Psoas muscle (tissue), 8 donors: Measurements from ENCODE around the gene GPX5. TPM values are rescaled to one million over a fixed set of nuclear protein-coding genes. Genes with fewer than 3 reads are reported as not detected.

Source experiments
- ATAC-seq, 4 donors: fragments of 200-7000 bp; cut with Tn5 transposase; one replicate each; pipeline ENCODE4 v1.9.1; 2020; ENCODE audit warnings: moderate library complexity in 3 of 4, mild to moderate bottlenecking in 2 of 4
- DNase-seq, 2 donors: peaks; one replicate each; pipeline ENCODE4 v3.0.0-alpha.2; 2020
- H3K27ac ChIP-seq: fragments of 200-600 bp; one replicate; pipeline ENCODE4 v1.8.0; 2022
- H3K27me3 ChIP-seq, 3 donors: fragments of 200-600 bp in 1 of 3; one replicate each; pipeline versions ENCODE4 v1.6.1 to v1.8.0; 2013 to 2022; ENCODE audit warnings: low read length in 2 of 3, mild to moderate bottlenecking in 2 of 3, moderate library complexity in 1 of 3; ENCODE audit not compliant: insufficient read depth in 3 of 3
- H3K36me3 ChIP-seq, 2 donors: fragments of 200-600 bp in 1 of 2; one replicate each; pipeline versions ENCODE4 v1.6.1 to v1.8.0; 2013 to 2022; ENCODE audit warnings: low read depth in 1 of 2, mild to moderate bottlenecking in 1 of 2, moderate library complexity in 1 of 2; ENCODE audit not compliant: insufficient read depth in 1 of 2
- H3K4me1 ChIP-seq: fragments of 200-600 bp; one replicate; pipeline ENCODE4 v1.8.0; 2022
- H3K4me3 ChIP-seq: fragments of 200-600 bp; one replicate; pipeline ENCODE4 v1.8.0; 2022; ENCODE audit warnings: mild to moderate bottlenecking
- H3K9me3 ChIP-seq: fragments of 200-600 bp; one replicate; pipeline ENCODE4 v1.8.0; 2022
- WGBS, 3 donors: extraction: QIAGEN DNeasy Blood & Tissue Kit; methylation state at CpG; one replicate each; pipeline versions ENCODE4 v1.1.6 to v1.1.7; 2013; 5-methylcytosine and 5-hydroxymethylcytosine counted together
- intact Hi-C, 2 donors: fragments of 100-400 bp; cut with DNase I; formaldehyde crosslinking; loops; one replicate each; pipeline versions ENCODE4 v1.11.0 to v1.14.2; 2022
- polyA plus RNA-seq, 3 donors: library from polyadenylated mRNA; stranded (reverse); fragments of 200-250 nt; gene quantifications; one replicate each; pipeline ENCODE4 v1.2.3, GENCODE V29; 2013
- total RNA-seq, 4 donors: library from RNA; stranded (reverse); fragmentation: NEBNext Ultra II Directional in 2 of 4; extraction: Animal tissue kit (Norgen Biotek cat#: 25700) in 2 of 4; gene quantifications; one replicate each; pipeline versions ENCODE4 v1.2.1 to v1.2.4, GENCODE V29; 2021 to 2023
- TF ChIP-seq, protein P1 (sequence below): fragments of 200-600 bp; IDR thresholded peaks from one replicate; pipeline ENCODE4 v1.8.0; 2022; ENCODE audit warnings: antibody characterized with exemption
- donor health status: healthy with polysubstance abuse.
- donor health status: DM: no; HTN: no; CAD: no; lungs with moderate emphysema.
- donor health status: Bipolar disorder and iron deficiency.
- donor health status: healthy.
- donor health status: DM: yes; HTN: yes; CAD: no.
- donor health status: DM: no; HTN: no; CAD: no.
- donor health status: DM: no; HTN: no; CAD: no.
- donor health status: DM: yes; HTN: yes; CAD: no.

GPX5 gene
- total and polyA plus RNA-seq, 7 donors = not detected

DNA sequence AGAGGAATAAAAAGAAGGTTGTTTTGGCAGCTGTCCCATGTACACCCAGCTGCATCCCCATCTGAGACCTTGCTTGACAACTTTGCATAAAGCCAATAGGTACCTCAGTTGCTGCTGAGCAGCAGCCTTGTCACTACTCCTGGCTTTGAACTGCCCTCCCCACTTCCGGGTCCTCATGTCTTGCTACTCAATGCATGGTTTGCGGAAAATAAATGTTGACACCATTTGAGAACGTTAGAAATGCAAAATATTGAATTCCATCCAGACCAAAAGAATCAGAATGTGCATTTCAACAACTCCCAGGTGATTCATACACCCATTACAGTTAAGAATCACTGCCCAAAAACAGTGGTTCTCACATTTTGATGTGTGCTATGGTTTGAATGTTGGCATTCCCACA is 32.9 kb downstream of the GPX5 start:
- Histone ChIP-seq H3K27me3 (peaks cover 0 to 2% (median 0%) of the 10 kb centered on the region in 3 donors), H3K9me3 (no peaks in the 10 kb centered on the region), H3K27ac (no peak overlapping the region), H3K4me1 (no peaks in the 10 kb centered on the region), H3K36me3 (no peaks in the 10 kb centered on the region), H3K4me3 (no peak overlapping the region)
- TF ChIP-seq, protein P1, sequence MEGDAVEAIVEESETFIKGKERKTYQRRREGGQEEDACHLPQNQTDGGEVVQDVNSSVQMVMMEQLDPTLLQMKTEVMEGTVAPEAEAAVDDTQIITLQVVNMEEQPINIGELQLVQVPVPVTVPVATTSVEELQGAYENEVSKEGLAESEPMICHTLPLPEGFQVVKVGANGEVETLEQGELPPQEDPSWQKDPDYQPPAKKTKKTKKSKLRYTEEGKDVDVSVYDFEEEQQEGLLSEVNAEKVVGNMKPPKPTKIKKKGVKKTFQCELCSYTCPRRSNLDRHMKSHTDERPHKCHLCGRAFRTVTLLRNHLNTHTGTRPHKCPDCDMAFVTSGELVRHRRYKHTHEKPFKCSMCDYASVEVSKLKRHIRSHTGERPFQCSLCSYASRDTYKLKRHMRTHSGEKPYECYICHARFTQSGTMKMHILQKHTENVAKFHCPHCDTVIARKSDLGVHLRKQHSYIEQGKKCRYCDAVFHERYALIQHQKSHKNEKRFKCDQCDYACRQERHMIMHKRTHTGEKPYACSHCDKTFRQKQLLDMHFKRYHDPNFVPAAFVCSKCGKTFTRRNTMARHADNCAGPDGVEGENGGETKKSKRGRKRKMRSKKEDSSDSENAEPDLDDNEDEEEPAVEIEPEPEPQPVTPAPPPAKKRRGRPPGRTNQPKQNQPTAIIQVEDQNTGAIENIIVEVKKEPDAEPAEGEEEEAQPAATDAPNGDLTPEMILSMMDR = no peak
- 63 to 67% (median 63%) methylated on average over 3 of the region's 3 CpGs for WGBS, 3 donors
- intact Hi-C loops = no loop called here
- ATAC-seq = no peak
- no peak for DNase-seq

DNA sequence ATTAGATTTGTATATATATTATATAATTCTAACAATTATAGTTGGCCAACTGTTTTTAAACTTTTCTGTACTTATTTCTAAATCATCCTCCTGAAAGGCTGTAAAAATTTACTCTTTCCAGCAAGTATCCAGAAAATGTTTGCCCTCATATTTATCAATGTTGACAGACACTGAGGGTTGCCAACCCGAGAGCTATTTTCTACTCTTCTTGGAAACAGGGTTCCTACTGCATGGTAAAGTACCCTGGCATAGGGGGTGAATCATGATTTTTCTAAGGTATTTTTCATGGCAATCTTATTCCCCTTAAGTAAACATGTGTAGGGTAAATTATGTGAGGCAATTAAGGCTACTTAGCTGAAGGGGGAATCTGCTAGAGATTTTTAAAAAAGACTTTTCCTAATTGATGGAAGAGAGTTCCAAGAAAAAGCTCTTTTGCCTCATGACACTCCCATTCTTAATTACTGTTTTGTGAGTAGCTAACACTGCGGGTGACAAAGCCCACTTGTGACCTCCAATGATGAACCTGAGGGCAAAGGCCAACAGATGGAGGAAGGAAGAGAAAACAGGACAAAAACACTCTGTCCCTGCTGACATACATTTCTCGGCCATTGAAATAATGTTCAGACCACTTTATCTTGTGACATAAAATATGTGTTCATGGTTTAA is 37.9 kb downstream of the GPX5 start:
- no peaks in the 10 kb centered on the region for H3K36me3 ChIP-seq
- H3K9me3 ChIP-seq = no peaks in the 10 kb centered on the region
- ATAC-seq (no peak), DNase-seq (no peak)
- 20 to 28% (median 27%) methylated on average over 3 of the region's 3 CpGs for WGBS, 3 donors
- TF ChIP-seq, protein P1 = no peak
- no peaks in the 10 kb centered on the region for H3K4me1 ChIP-seq
- intact Hi-C loops = no loop called here
- peaks cover 0 to 4% (median 2%) of the 10 kb centered on the region in 3 donors for H3K27me3 ChIP-seq
- H3K27ac ChIP-seq = no peak overlapping the region
- H3K4me3 ChIP-seq = no peak overlapping the region

DNA sequence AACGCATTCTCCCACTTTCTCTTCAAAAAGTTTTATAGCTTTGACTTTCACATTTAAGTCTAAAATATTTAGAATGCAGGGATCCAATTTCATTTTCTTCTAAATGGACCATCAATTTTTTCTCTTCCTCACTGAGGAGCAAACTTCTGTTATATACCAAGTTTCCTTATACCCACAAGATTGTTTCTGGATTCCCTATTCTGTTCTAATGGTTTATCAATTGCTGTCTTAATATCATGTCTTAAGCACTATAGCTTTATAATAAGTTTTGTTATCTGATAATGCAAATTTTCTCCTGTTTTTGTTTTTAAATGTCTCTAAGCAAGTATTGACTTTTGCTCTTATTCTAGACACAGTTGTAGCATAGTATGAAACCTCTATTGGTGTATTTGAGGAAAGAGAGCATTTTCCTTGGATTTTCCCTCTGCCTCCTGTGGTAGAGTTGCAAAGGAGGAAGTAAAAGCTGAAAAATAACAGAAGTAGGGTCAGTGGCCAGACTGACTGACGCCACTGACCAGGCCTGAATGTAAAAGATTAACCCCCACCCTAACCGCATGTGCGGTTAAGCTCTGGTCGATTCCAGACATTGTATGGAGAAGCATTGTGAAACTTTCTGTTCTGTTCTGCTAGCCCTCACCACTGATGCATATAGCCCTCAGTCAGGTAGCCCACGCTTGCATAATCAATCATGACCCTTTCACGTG is 40.3 kb downstream of the GPX5 start:
- Histone ChIP-seq H3K4me3 (no peak overlapping the region), H3K36me3 (no peaks in the 10 kb centered on the region), H3K27ac (no peak overlapping the region), H3K9me3 (no peaks in the 10 kb centered on the region), H3K27me3 (peaks cover 0 to 4% (median 2%) of the 10 kb centered on the region in 3 donors), H3K4me1 (no peaks in the 10 kb centered on the region)
- WGBS, 3 donors = 49 to 59% (median 54%) methylated on average over 7 of the region's 7 CpGs
- TF ChIP-seq, protein P1 = no peak
- DNase-seq (no peak), ATAC-seq (no peak)
- intact Hi-C loops = no loop called here

DNA sequence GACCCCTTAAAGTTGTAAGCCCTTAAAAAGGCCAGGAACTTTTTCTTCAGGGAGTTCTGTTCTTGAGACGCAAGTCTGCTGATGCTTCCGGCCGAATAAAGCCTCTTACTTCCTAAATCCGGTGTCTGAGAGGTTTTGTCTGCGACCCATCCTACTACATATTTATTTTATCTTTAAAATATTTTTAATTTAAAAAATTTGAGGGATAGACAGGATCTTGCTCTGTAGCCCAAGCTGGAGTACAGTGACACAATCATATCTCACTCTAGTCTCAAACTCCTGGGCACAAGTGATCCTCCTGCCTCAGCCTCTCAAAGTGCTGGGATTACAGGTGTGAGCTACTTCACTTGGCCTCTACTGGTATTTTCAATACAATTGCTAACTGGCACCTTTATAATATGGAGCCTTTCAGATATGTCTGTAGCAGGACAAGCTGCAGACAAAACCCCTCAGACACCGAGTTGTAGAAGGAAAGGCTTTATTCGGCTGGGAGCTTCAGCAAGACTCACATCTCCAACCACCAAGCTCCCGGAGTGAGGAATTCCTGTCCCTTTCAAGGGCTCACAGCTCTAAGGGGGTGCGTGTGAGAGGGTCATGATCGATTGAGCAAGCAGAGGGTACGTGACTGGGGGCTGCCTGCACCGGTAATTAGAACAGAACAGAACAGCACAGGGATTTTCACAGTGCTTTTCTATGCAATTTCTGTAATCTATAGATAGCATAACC is 41.0 kb downstream of the GPX5 start:
- H3K4me3 ChIP-seq = no peak overlapping the region
- 90 to 91% (median 90%) methylated on average over 12 of the region's 12 CpGs for whole genome bisulfite sequencing, 3 donors
- peaks cover 0 to 4% (median 2%) of the 10 kb centered on the region in 3 donors for H3K27me3 ChIP-seq
- H3K4me1 ChIP-seq = no peaks in the 10 kb centered on the region
- H3K9me3 ChIP-seq = no peaks in the 10 kb centered on the region
- TF ChIP-seq, protein P1 = no peak
- intact Hi-C loops = no loop called here
- H3K36me3 ChIP-seq = no peaks in the 10 kb centered on the region
- ATAC-seq (no peak), DNase-seq (no peak)
- H3K27ac ChIP-seq = no peak overlapping the region
